G401.6 (cell line): ENCODE measurements around the gene PRKAB1.
A peak's percentile ranks its signal among the peaks of the same experiment; 100 is the strongest.
"Not testable (repeated sequence)": the region's sequence is repeated elsewhere in the genome, so short reads cannot be mapped to it uniquely, and the experiment has no call there.

Experiments
- FAIRE-seq: peaks from 2 replicates; lab custom pipeline; 2012; peaks lifted over from hg19 to GRCh38; lab: Jason Lieb, UNC

The PRKAB1 gene, protein sequence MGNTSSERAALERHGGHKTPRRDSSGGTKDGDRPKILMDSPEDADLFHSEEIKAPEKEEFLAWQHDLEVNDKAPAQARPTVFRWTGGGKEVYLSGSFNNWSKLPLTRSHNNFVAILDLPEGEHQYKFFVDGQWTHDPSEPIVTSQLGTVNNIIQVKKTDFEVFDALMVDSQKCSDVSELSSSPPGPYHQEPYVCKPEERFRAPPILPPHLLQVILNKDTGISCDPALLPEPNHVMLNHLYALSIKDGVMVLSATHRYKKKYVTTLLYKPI

DNA sequence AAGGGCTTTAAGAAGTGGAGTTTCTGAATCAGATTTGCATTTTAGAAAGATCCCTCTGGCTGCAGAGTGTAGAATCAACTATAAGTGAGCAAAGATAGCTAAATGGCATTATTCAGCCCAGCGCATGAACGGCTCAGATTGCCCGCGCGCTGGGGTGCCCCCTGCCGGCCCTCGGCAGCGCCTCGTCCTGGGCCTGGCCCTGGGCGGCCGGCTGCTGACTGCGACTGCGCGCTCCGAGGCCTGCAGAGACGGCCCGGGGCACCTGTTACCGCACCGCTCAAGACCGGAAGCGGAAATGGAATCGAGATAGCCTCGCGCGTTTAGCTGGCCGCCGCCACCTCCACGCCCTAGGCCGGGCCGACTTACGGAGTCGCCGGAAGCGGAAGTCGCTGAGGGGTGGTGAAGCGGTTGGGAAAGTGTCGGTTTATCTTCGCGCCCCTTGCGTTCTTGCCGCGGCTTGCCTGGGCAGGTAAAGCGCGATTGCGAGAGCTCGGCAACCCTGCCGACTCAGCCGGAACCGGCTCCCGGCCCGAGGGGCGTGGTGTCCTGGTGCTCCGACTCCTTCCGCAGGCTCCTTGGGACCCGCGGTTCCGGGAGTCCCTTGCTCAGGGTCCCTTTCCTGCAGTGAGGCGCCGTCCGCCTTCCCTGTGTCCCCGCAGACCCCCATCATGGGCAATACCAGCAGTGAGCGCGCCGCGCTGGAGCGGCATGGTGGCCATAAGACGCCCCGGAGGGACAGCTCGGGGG lies at the start of gene PRKAB1:
Gene PRKAB1, plus strand, starts transcription at position 557 of the 747 bp plus-strand sequence. Its CDS starts 112 bp downstream, at position 669.
- peak; percentile 91 for FAIRE-seq

DNA sequence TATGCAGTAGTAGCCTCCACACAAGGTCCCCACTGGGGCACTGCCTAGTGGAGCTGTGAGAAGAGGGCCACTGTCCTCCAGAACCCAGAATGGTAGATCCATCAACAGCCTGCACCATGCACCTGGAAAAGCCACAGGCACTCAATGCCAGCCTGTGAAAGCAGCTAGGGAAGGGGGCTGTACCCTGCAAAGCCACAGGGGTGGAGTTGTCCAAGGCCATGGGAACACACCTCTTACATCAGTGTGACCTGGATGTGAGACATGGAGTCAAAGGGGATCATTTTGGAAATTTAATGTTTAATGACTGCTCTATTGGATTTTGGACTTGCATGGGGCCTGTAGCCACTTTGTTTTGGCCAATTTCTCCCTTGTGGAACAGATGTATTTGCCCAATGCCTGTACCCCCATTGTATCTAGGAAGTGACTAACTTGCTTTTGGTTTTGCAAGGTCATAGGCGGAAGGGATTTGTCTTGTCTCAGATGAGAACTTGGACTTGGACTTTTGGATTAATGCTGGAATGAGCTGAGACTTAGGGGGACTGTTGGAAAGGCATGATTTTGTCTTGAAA lies 49.5 kb upstream of the PRKAB1 start:
- FAIRE-seq = not testable (repeated sequence)

DNA sequence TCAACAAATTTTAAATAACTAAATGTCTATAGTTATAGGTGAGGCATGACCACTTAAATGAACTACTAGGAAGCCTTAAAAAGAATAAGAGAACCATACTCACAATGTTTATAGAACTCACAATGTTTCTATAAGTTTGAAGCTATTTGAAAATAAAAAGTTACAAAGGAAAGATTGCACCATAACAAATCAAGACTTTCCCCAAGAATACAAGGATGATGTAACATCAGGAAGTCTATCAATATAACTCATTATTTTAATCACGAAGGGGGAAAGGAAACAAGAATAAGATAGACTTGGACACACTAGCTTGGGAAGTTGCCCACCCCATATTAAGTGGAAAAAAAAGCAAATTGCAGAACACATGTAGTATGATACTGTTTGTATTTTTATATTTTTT lies 47.4 kb upstream of the PRKAB1 start:
- FAIRE-seq = no peak

DNA sequence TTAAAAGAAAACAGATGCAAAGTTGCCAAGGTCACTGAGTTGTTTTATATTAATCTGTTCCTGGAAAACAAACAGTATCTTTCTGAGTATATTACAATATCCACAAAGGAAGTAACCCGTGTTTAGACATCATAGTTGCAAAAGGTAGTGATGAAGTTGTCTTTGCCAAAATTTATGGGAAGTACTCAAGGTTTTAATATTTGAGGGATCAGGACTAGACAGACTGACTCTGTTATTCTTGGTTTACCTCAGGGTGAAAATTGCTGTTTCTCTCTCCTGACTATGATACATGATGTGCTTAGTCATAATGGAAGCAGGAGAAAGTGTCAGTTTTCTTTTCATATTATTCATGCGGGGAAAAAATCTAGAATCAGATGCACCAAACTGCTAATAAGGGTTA lies 46.1 kb upstream of the PRKAB1 start:
- no peak for FAIRE-seq

DNA sequence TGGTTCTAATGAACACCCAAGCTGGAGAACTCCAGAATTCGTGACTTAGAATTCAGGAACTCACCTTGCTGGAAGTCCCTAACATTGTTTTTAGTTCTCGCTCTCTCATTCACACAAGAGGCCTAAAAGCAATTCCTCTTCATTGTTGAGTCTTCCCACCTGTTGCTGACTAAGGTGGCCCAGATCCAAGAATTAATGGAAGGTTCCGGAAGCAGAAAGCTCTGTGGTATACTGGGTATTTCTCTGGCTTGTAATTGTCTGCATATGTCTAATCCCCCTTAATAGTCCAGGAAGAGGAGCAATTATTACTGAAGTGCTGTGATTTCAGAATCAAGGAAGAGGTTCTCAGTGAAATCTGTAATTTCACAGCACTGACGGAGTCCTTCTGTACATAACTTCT lies 43.0 kb upstream of the PRKAB1 start:
- FAIRE-seq = no peak

DNA sequence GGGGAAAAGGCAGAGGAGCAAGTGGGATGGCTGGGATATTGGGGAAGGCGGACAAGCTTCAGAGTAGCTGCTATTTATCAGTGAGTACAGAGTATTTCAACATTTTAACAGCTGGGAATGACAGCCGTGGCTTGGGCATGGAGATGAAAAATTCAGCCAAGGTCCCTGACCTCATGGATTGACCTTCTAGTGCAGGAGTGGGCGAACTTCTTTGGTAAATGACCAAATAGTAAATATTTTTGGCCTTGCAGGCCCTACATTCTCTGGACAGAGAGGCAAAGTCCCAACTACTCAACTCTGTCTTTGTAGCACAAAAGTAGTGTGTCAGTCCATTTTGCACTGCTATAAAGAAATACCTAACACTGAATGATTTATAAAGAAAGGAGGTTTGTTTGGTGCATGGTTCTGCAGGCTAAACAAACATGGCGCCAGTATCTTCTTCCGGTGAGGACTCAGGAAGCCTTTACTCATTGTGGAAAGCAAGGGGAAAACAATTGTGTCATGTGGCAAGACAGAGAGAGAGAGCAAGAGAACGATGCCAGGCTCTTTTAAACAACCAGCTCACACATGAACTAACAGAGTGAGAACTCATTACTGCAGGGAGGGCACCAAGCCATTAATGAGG lies 40.8 kb upstream of the PRKAB1 start:
- no peak for FAIRE-seq

DNA sequence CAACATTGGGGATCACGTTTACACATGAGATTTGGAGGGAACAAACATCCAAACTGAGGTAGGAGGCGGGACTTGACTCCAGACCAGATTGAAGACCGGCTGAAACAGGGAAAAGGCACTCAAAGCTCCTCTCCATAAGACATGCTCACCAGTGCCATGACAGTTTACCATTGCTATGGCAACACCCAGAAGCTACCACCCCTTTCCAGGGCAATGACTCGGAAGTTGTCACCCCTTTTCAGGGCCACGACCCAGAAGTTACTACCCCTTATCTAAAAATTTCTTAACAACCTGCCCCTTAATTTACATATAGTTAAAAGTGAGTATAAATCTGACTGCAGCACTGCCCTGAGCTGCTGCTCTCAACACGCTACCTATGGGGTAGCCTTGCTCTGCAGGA lies 40.2 kb upstream of the PRKAB1 start:
- FAIRE-seq = no peak

DNA sequence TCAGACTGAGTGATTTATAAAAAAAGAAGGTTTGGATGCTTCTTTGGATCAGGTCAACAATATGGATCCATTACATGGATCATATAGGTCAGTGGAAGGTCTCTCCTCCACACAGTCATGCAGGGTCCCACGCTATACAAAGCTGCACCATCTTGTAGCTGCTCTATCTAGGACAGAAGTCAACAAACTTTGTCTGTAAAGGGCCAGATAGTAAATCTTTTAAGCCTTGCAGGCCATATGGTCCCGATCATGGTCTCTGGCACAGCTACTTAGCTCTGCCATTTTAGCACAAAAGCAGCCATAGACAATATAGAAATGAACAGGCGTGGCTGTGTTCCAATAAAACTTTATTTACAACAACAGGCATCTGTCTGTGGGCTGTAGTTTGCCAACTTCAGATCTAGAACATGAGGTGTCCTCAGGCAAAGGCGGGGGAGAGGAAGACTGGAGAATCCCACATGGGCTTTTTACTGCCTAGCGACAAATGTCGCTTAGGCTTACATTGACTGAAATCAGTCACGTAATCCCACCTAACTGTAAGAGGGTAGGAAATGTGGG lies 37.6 kb upstream of the PRKAB1 start:
- no peak for FAIRE-seq

DNA sequence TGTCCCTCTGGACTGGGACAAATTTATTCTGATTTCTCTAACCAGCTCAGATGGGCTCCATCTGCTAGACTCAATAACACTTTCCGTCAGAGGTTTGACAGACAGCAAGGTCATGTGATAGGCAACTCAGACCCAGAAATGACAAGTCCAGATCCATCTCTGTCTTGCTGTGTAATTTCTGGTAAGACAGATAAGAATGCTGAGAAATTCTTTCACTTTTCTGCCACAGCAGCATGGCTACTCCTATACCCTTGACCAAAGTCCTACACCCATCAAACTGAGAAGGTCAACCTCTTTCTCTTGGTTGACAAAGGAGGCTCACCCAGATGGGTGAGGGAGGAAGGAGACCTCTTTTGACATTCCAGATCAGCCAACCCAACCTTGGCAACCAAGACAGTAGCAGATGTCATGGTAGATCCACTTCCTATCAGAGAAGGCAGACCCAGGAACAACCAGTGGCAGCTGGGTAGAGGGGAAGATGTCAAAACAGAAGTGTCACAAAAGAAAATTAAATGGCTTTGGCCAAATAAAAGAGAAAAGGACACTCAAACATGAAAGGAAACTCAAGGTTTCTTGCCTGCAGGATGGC lies 36.9 kb upstream of the PRKAB1 start:
- FAIRE-seq = no peak

DNA sequence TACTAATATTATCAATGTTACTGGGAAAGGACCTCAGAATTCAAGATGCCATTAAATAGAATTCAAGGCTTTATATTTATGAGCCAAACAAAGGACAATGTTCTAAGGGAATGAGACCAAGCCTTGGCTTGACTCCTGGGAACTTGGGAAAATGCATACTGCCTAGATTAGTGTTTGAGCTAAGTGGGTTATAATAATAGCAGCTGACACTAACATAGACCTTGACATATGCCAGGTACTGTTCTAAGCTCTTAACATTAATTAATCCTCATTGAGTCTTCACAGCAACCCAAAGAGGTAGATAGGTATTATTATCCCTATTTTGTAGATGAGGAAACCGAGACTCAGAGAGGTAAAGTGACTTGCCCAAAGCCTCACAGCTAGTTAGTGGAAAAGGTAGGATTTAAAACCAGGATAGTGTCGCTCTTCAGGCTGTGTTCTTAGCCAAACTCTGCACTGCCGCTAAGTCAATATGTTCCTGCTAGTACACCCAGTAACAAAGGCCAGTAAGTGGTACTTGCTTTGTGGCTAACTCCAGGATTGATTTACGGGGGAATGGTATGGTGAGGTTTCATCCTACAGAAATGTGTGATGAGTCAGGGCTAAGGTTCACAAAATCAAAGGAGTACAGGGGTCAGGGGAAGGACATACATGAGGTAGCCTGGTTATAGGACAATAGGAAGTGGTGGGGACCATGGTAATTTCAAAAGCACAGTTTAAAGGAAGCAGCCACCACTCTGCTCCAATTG lies 35.8 kb upstream of the PRKAB1 start:
- FAIRE-seq = no peak

DNA sequence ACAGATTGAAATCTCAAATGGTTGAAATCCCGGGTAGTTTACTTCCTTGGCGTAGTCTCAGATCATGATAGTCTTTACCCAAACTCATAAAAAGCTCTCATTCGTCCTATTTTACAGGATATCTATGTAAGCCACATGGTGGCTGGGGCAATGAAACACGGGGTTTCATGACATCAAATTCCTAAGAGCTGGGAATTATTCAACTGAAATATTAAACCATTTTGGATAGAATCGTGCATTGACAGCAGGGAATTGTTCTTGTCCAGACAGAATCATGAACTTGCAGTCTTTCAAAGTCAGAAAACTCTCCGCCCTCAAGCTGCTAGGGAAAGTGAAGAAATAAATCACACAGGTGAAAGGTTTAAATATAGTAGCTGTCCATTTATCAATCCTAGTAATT lies 33.2 kb upstream of the PRKAB1 start:
- no peak for FAIRE-seq

DNA sequence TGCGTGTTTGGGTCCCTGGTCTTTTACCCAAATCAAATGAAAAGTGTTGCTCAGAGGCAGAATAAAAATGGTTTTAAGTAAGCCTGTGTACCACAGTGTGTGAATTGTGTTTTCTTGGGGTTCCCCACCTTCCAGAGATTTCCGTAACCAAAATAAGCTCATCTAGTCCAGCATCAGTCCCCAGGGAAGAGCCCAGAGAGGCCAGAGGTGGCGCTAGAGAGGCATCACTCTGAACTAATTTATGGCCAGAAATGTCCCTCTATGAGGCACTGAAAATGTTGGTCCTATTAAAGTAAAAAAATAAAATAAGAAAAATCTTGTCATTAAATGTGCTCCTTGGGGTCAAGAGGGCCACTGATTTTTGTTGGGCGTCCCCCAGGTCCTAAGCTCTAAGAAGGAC lies 24.9 kb upstream of the PRKAB1 start:
- FAIRE-seq = no peak

DNA sequence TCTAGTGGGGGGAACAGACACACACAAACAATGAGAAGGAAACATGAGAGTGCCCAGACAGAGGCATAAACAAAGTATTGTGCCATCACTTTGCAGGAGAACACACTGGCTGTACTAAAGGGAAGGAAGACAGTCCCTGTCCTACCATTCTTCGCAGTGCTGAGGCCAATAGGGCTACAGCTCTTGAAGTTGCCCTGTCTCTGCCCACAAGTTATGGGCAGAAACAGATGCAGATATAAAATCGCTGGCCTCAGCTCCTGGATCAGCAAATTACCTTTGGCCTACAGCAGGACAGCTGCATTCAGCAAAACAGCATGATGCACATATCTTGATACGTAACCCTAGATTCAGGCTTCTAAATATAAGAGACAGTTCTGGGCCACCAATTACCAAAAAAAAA lies 23.0 kb upstream of the PRKAB1 start:
- FAIRE-seq = no peak

DNA sequence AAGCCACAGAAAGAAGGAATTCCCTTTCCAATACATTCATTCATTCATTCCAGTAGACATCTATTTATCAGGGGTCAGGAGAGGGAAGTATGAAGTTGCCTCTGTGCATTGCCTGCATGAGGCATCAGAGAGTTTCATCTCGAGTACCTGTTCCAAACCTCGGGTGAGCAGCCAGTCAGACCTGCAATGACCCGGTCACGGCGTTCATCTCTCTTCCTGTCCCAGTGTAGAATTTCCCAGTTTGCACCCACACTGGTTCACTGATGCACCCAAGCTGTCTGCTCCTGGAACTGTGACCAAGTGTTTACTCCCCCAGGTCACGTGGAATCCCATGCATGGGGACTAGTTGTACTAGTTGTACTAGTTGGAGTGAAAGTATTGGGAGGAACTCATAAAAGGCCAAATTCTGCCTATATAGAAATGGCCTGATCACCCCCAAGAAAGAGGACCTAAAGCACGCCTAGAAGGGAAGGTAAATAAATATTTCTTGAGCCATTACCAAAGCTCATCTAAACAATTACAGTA lies 22.3 kb upstream of the PRKAB1 start:
- FAIRE-seq = no peak

DNA sequence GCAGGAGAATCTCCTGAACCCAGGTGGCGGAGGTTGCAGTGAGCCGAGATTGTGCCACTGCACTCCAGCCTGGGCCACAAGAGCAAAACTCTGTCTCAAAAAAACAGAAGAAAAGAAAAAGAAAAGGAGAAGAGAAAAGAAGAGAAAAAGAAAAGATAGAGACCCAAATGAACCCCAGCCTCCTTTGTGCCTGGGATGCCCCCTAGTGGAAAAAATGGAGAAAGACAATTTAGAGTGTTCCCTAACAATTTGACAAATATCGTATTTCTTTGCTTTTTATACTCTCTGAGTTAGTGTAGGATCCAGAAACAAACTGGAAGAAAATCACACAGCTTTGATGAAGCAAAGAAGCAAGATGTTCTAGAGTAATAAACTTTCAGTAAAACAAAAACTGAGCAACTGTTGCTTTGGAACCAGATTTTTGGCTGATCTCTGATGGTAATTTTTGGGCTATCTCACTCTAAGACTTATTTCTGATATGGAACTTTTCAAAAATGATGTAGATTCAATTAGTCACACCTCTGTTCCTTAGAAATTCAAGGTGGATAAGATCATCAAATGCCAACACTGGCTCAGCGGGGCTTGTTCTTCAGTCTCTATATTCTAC lies 18.6 kb upstream of the PRKAB1 start:
- peak; percentile 72 for FAIRE-seq

DNA sequence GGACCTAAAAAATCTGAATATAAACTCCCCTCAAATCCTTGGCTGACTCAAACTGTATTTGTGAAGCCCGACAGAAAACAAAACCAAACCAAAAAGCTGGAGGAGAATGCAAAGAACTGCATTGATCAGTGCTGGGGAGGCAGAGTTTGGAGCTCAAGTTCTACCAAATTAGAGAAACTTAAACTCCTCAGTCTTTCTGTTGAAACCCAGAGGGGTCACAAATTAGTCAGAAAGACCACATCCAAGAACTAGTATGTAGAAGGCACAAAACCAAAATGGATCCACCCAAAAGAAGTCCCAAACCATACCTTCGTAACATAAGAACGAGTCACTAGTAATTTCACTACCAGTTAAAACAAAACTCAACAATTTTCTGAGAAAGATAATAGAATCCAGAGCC lies 15.3 kb upstream of the PRKAB1 start:
- no peak for FAIRE-seq

DNA sequence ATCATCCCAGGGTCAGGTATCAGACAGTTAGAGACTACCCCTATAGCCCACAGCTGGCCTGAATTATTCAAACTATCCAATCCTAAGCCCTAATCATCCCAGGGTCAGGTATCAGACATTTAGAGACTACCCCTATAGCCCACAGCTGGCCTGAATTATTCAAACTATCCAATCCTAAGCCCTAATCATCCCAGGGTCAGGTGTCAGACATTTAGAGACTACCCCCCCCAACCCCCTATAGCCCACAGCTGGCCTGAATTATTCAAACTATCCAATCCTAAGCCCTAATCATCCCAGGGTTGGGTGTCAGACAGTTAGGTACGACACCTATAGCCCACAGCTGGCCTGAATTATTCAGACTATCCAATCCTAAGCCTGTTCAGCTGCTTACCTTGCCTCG lies 10.9 kb upstream of the PRKAB1 start:
- not testable (repeated sequence) for FAIRE-seq

DNA sequence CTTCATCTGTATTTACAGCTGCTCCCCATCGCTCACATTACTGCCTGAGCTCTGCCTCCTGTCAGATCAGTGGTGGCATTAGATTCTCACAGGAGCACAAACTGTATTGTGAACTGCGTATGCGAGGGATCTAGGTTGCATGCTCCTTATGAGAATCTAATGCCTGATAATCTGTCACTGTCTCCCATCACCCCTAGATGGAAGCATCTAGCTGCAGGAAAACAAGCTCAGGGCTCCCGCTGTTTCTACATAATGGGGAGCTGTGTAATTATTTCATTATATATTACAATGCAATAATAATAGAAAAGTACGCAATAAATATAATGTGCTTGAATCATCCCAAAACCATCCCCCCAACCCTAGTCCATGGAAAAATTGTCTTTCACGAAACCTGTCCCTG lies 9.8 kb upstream of the PRKAB1 start:
- not testable (repeated sequence) for FAIRE-seq

DNA sequence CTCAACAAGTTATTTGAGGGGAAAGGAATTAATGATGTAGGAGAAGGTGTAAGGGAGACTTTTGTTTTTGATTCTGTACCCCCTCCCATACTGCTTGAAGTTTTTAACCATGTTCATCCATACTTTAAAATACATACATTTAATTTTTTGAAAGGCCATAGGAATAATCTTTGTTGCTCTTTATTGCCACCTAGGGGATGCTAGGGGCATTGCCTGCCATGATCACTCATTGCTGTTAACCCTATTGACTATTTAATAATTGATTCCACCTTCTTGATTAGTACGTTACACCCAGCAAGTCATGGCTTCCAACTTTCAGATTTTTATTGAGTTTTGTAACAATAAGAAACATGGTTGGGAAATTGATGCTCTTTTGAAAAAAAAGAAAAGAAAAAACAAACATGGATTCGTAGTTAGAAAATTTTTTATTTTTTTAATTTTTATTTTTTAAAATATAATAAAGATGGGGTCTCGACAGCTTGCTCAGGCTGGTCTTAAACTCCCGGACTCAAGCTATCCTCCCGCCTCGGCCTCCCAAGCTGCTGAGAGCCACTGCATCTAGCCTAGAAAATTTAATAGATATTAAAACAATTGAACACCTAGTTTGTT lies 8.5 kb upstream of the PRKAB1 start:
- FAIRE-seq = peak; percentile 80

DNA sequence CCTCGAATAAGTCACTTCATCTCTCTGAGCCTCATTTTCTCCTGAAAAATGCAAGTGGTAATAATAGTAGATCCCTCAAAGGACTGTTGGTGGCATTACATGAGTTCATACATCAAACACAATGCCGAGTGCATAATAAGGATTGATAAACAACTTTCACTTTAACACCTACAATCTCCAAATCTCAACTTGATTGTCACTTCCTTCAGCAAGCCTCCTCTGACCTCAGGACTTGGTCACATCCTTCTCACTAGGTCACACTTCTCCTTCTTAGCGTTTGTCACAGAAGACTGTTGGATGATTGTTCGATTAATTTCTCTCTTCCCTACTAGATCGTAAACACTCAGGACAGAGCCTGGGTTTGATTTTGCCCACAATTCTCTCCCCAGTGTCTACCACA lies 7.9 kb upstream of the PRKAB1 start:
- FAIRE-seq = no peak

DNA sequence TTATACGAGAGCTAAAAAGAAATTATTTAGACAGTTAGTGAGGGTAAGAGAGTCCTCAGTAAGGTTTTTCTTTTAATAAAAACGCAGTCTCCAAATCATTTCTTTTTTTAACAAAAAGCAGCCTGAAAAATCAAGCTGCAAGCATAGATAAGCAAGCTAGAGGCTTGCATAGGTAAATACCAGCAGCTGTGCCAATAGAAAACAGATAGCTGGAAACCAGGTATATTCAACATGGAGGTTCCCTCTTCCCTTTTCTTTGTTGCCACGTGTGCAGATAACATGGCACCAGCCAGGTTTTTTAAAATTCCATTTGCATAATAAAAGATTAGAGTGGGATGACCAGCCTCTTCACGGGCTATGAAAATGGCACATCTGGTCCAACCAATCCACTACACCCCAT lies 6.1 kb upstream of the PRKAB1 start:
- no peak for FAIRE-seq
